Heart left ventricle (tissue), 16 donors: ENCODE results near the gene MLPH. TPM values are rescaled to one million over a fixed set of nuclear protein-coding genes. Genes with fewer than 3 reads are reported as not detected.

Source experiments
- ATAC-seq, 4 donors: fragments of 200-7000 bp; cut with Tn5 transposase; one replicate each; pipeline ENCODE4 v1.9.1; 2020 to 2022; ENCODE audit warnings: moderate library complexity in 4 of 4, mild to moderate bottlenecking in 3 of 4, moderate number of reproducible peaks in 1 of 4
- DNase-seq, 5 donors: peaks; one replicate each; pipeline ENCODE4 v3.0.0-alpha.2; 2020
- H3K27ac ChIP-seq, 12 donors: fragments of 200-600 bp; sonication (generic) in 4 of 12; one replicate each; pipeline versions ENCODE4 v1.5.0 to v1.8.0; 2016 to 2022; ENCODE audit warnings: mild to moderate bottlenecking in 2 of 12
- H3K27me3 ChIP-seq, 9 donors: fragments of 200-600 bp; sonication (generic) in 2 of 9; one replicate each; pipeline versions ENCODE4 v1.5.1 to v1.8.0; 2016 to 2022; ENCODE audit warnings: mild to moderate bottlenecking in 3 of 9
- H3K36me3 ChIP-seq, 9 donors: fragments of 200-600 bp; sonication (generic) in 2 of 9; one replicate each; pipeline versions ENCODE4 v1.5.0 to v1.8.0; 2018 to 2022; ENCODE audit warnings: mild to moderate bottlenecking in 2 of 9
- H3K4me1 ChIP-seq, 12 donors: fragments of 200-600 bp; sonication (generic) in 4 of 12; one replicate each; pipeline versions ENCODE4 v1.5.0 to v1.8.0; 2016 to 2022; ENCODE audit warnings: mild to moderate bottlenecking in 3 of 12
- H3K4me3 ChIP-seq, 12 donors: fragments of 200-600 bp; sonication (generic) in 4 of 12; one replicate each; pipeline versions ENCODE4 v1.5.0 to v1.8.0; 2017 to 2022; ENCODE audit warnings: mild to moderate bottlenecking in 9 of 12, moderate library complexity in 4 of 12
- H3K9me3 ChIP-seq, 12 donors: fragments of 200-600 bp; sonication (generic) in 4 of 12; one replicate each; pipeline versions ENCODE4 v1.5.0 to v1.8.0; 2016 to 2022; ENCODE audit warnings: mild to moderate bottlenecking in 1 of 12
- POLR2A ChIP-seq, 2 donors: fragments of 450-650 bp; IDR thresholded peaks; one replicate each; pipeline ENCODE4 v1.6.1; 2017; ENCODE audit warnings: antibody characterized with exemption in 2 of 2, mild to moderate bottlenecking in 2 of 2, moderate library complexity in 2 of 2
- WGBS, 4 donors: extraction: QIAGEN DNeasy Blood & Tissue Kit in 2 of 4; methylation state at CpG; one replicate each; pipeline versions ENCODE4 v1.1.5 to v1.1.7; 2013 to 2018; 5-methylcytosine and 5-hydroxymethylcytosine counted together
- intact Hi-C, 10 donors: fragments of 100-400 bp; cut with DNase I; formaldehyde crosslinking; loops; one replicate each; pipeline versions ENCODE4 v1.11.1 to v1.14.2; 2022
- polyA plus RNA-seq, 2 donors: library from polyadenylated mRNA; stranded (reverse); fragments of 200-250 nt; gene quantifications; one replicate each; pipeline ENCODE4 v1.2.3, GENCODE V29; 2013
- total RNA-seq, 9 donors: library from RNA; depleted of rRNA in 2 of 9; stranded (reverse); fragments of >200 nt in 2 of 9; fragmentation: NEBNext Ultra II Directional in 3 of 9; extraction: Animal tissue kit (Norgen Biotek cat#: 25700) in 3 of 9; gene quantifications; one replicate each; pipeline versions ENCODE4 v1.1.0 to v1.2.4, GENCODE V29; 2016 to 2023
- TF ChIP-seq, protein P1 (sequence below), 12 donors: fragments of 200-600 bp; sonication (generic) in 4 of 12; IDR thresholded peaks; one replicate each; pipeline versions ENCODE4 v1.5.0 to v1.8.0; 2018 to 2022; ENCODE audit warnings: antibody characterized with exemption in 12 of 12, mild to moderate bottlenecking in 5 of 12
- donor health status: ischemic (EF 13 %, LVEDD 7.1; RV severe dilation, severe dysfunction).
- donor health status: healthy with polysubstance abuse.
- donor health status: DM: no; HTN: yes; CAD: no.
- donor health status: DM: no; HTN: no; CAD: no.
- donor health status: ischemic (EF 25% LVEDD 6.9; RV normal size, moderate dysfunction).
- donor health status: ischemic (EF 25% LVEDD 5.7; RV mildly dilated, moderate dysfunction).
- donor health status: healthy.
- donor health status: DM: yes; HTN: yes; CAD: no.
- donor health status: ischemic (EF 35%, LVEDD 5.7; RV mildly dilated, moderate dysfunction).
- donor health status: nonischemic (EF 11% LVEDD 7.7; RV severe dilation, severe dysfunction).
- donor health status: DM: yes; HTN: yes; CAD: no.
- donor health status: PGD.
- donor health status: ischemic (EF 29% LVEDD 5.4; RV normal size, mild dysfunction).
- donor health status: nonischemic (EF 23%, LVEDD 6.1; RV moderate dilation, normal function).

The MLPH gene
- total and polyA plus RNA-seq, 11 donors: 18.3 to 60.3 (median 30.7) TPM

DNA sequence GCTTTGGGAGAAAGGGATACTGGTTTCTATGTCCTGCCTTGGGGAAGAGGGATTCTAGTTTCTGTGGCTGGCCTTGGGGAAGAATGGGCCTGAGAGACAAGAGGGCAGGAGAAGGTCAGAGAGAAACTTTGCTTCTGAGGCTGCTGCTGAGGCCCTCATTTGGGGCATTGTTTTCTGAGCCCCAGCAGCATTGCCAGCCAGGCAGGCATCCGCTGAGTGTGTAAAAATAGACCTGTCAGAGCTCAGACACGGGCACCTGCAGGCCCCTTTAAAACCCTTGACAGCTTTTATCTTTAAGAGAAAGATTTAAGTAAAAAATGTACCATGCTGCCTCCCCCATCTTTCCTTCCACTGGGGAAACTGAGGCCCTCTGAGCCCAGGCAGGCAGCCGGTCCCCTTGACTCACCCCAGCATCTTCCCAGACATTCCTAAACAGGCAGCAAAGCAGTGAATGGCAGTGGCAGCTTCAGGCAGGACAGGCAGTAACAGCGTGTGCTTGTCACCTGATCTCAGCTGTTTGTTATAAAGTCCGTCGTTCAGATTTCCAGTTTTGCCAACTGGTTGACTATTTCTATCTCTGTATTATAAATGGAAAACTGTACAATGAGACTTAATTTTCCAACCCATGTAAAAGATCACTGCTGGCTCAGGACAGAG, 27.6 kb downstream of the MLPH start:
- DNase-seq (peak in 1 of 5 donors; percentile 64), ATAC-seq (peak; percentile 50 to 70 (median 58))
- Histone ChIP-seq H3K4me1 (peaks cover 0 to 49% (median 35%) of the 10 kb centered on the region in 12 donors), H3K27me3 (no peaks in the 10 kb centered on the region), H3K27ac (peak overlapping the region; percentile 60 to 96 (median 80)), H3K36me3 (peaks cover 0 to 15% (median 0%) of the 10 kb centered on the region in 9 donors), H3K4me3 (no peak overlapping the region), H3K9me3 (no peaks in the 10 kb centered on the region)
- no peak for TF ChIP-seq POLR2A (IDR thresholded peaks at IDR 0.05)
- TF ChIP-seq, protein P1, sequence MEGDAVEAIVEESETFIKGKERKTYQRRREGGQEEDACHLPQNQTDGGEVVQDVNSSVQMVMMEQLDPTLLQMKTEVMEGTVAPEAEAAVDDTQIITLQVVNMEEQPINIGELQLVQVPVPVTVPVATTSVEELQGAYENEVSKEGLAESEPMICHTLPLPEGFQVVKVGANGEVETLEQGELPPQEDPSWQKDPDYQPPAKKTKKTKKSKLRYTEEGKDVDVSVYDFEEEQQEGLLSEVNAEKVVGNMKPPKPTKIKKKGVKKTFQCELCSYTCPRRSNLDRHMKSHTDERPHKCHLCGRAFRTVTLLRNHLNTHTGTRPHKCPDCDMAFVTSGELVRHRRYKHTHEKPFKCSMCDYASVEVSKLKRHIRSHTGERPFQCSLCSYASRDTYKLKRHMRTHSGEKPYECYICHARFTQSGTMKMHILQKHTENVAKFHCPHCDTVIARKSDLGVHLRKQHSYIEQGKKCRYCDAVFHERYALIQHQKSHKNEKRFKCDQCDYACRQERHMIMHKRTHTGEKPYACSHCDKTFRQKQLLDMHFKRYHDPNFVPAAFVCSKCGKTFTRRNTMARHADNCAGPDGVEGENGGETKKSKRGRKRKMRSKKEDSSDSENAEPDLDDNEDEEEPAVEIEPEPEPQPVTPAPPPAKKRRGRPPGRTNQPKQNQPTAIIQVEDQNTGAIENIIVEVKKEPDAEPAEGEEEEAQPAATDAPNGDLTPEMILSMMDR (IDR thresholded peaks at IDR 0.05): no peak
- 51 to 60% (median 57%) methylated on average over 6 of the region's 6 CpGs for WGBS, 4 donors
- intact Hi-C loops: loop anchor here in 7 of 10 donors (1.0 to 10.0 kb wide), 8 partner anchors 38 to 422 kb away; no protein-coding TSS in a partner anchor

DNA sequence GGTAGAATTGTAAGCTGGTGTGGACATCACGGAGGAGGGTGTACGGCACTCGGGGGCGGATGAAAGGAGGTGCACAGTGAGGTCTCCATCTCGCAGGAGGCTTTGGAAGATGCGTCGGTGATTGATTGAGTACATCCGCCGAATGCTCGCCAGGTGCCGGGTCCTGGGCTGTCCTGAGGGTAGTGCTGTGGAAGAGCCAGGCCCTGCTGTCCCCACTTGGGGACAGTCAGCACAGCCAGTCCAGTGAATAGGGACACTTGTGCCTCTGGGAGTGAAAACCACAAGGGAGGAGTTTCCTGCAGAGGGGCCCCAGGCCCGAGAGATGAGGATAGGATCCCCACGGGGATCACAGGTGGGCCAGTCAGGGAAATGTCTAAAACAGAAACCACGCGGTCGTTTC, 28.1 kb downstream of the MLPH start:
- H3K36me3 ChIP-seq: peaks cover 0 to 15% (median 0%) of the 10 kb centered on the region in 9 donors
- DNase-seq (no peak), ATAC-seq (peak in 1 of 4 donors; percentile 16)
- H3K27me3 ChIP-seq: no peaks in the 10 kb centered on the region
- TF ChIP-seq, protein P1 (IDR thresholded peaks at IDR 0.05): no peak
- H3K9me3 ChIP-seq: no peaks in the 10 kb centered on the region
- 72 to 77% (median 74%) methylated on average over 16 of the region's 16 CpGs for WGBS, 4 donors
- H3K27ac ChIP-seq: peak overlapping the region; percentile 60 to 96 (median 80)
- peaks cover 0 to 43% (median 32%) of the 10 kb centered on the region in 12 donors for H3K4me1 ChIP-seq
- intact Hi-C loops: loop anchor here in 5 of 10 donors (1.0 to 10.0 kb wide), 6 partner anchors 37 to 240 kb away; no protein-coding TSS in a partner anchor
- no peak overlapping the region for H3K4me3 ChIP-seq

DNA sequence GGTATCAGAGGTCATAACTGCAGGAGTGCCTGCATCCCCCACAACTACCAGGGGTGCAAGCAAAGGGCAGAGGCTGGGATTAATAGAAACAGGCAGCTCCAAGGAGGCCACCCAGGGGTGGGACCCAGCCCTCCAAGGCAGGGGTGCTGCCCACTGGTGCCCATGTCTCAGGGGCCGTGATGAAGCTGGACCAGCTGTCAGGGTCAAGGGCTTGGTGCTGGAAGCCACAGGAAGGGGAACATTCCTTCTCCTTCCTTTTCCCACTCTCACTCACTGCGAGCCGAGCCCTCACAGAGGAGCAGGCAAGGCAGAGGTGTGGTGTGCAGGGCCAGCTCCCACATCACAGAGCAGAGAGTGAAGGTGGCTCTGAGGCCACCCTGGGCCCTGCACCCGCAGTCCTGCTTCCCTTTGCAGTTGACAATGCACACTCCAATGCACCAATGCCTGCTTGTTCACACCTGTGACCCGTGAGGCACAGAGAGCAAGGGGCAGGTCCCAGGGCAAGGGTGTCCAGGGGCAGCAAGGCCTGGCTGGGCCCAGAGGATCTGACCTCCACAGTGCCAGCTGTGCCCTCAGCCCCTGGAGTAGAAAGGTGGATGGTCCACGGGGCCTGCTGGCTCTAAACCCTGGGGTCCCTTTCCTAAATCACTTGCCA, 28.7 kb downstream of the MLPH start:
- Histone ChIP-seq H3K4me1 (peaks cover 0 to 39% (median 28%) of the 10 kb centered on the region in 12 donors), H3K4me3 (no peak overlapping the region), H3K27ac (peak overlapping the region in 10 of 12 donors; percentile 60 to 96 (median 84)), H3K9me3 (no peaks in the 10 kb centered on the region), H3K36me3 (peaks cover 0 to 15% (median 0%) of the 10 kb centered on the region in 9 donors), H3K27me3 (no peaks in the 10 kb centered on the region)
- intact Hi-C loops: loop anchor here in 5 of 10 donors (1.0 to 10.0 kb wide), 6 partner anchors 37 to 239 kb away; no protein-coding TSS in a partner anchor
- WGBS, 4 donors: 78 to 88% (median 84%) methylated on average over 4 to 6 of the region's 6 CpGs
- no peak for DNase-seq
- ATAC-seq: no peak
- no peak for TF ChIP-seq POLR2A (IDR thresholded peaks at IDR 0.05)
- TF ChIP-seq, protein P1 (IDR thresholded peaks at IDR 0.05): no peak

DNA sequence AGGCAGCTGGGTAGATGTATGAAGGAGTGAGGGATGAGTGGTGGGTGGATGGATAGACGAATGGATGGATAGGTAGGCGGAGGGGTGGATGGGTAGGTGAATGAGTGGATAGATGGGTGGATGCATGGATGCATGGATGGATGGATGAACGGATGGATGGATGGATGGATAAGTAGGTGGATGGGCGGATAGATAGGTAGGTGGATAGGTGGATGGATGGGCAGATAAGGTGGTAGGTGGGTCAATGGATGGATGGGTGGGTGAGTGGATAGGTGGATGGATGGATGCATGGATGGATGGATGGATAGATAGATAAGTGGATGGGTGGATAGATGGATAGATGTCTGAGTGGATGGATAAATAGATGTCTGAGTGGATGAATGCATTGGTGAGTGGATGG, 30.1 kb downstream of the MLPH start:
- ATAC-seq: no peak
- WGBS, 4 donors: 64 to 93% (median 90%) methylated on average over 4 of the region's 4 CpGs
- Histone ChIP-seq H3K27ac (no peak overlapping the region), H3K4me1 (peaks cover 0 to 36% (median 23%) of the 10 kb centered on the region in 12 donors), H3K4me3 (no peak overlapping the region), H3K36me3 (peaks cover 0 to 8% (median 0%) of the 10 kb centered on the region in 9 donors), H3K27me3 (no peaks in the 10 kb centered on the region), H3K9me3 (no peaks in the 10 kb centered on the region)
- TF ChIP-seq, protein P1 (IDR thresholded peaks at IDR 0.05): no peak
- no peak for TF ChIP-seq POLR2A (IDR thresholded peaks at IDR 0.05)
- intact Hi-C loops: loop anchor here in 5 of 10 donors (5.0 to 10.0 kb wide), 5 partner anchors 35 to 238 kb away; no protein-coding TSS in a partner anchor
- no peak for DNase-seq
